SH-SY5Y (cell line): ENCODE measurements around the gene RBBP8NL.

Experiments used
- GATA2 ChIP-seq: IDR thresholded peaks from 2 replicates; pipeline ENCODE4 v1.6.1; 2011; ENCODE audit warnings: mild to moderate bottlenecking, low read depth, low read length
- GATA3 ChIP-seq: IDR thresholded peaks from 2 replicates; pipeline ENCODE4 v1.6.1; 2011; ENCODE audit warnings: low read depth, mild to moderate bottlenecking, low read length, moderate library complexity

GRCh38 chr20:62470459-62470858, 43.1 kb upstream of the RBBP8NL start:
- TF ChIP-seq GATA2 (no peak), GATA3 (no peak)
